H1 (cell line): ENCODE data around the gene CENPP. TPM values are rescaled to one million over a fixed set of nuclear protein-coding genes. Genes with fewer than 3 reads are reported as not detected.

Source experiments
- CTCF ChIA-PET: fragments of 300-600 bp; sonication (Branson Sonifier 250); formaldehyde crosslinking; loops from one replicate; lab custom pipeline; 2021; ENCODE audit not compliant: partially characterized antibody; lab: Charles Lee
- POLR2A ChIA-PET: fragments of 300-600 bp; sonication (Branson Sonifier 250); formaldehyde crosslinking; loops from one replicate; lab custom pipeline; 2021; ENCODE audit warnings: inconsistent platforms; ENCODE audit not compliant: partially characterized antibody; lab: Charles Lee
- DNase-seq, 2 experiments: peaks; one replicate each; pipeline versions ENCODE4 v3.0.0 to v3.0.0-alpha.2; 2010 to 2022; ENCODE audit warnings: low spot score in 2 of 2, low read depth in 1 of 2, mixed read lengths in 1 of 2
- FAIRE-seq: peaks from 2 replicates; lab custom pipeline; 2011; peaks lifted over from hg19 to GRCh38; lab: Jason Lieb, UNC
- H2AFZ ChIP-seq: 2 replicates; pipeline ENCODE4 v1.8.1; 2012; ENCODE audit warnings: low read length, inconsistent platforms
- H2AK5ac ChIP-seq: 2 replicates; pipeline ENCODE4 v1.6.1; 2013; ENCODE audit warnings: low read depth, low read length
- H2BK120ac ChIP-seq: replicated peaks from 2 replicates; pipeline ENCODE3; 2013; ENCODE audit warnings: low read depth, low read length, inconsistent platforms
- H2BK12ac ChIP-seq: 2 replicates; pipeline ENCODE4 v1.6.1; 2013; ENCODE audit warnings: low read depth, low read length
- H2BK15ac ChIP-seq: 2 replicates; pipeline ENCODE4 v1.6.1; 2013; ENCODE audit warnings: low read length
- H2BK20ac ChIP-seq: 2 replicates; pipeline ENCODE4 v1.6.1; 2013; ENCODE audit warnings: low read length
- H2BK5ac ChIP-seq: 2 replicates; pipeline ENCODE4 v1.6.1; 2013; ENCODE audit warnings: low read depth, low read length
- H3K14ac ChIP-seq: 2 replicates; pipeline ENCODE4 v1.6.1; 2013; ENCODE audit warnings: inconsistent platforms; ENCODE audit not compliant: insufficient read length
- H3K18ac ChIP-seq: 2 replicates; pipeline ENCODE4 v1.6.1; 2013; ENCODE audit warnings: low read length; ENCODE audit errors: extremely low read depth
- H3K23ac ChIP-seq: 2 replicates; pipeline ENCODE4 v1.6.1; 2013; ENCODE audit warnings: inconsistent platforms; ENCODE audit not compliant: insufficient read length
- H3K23me2 ChIP-seq: 2 replicates; pipeline ENCODE4 v1.6.1; 2013; ENCODE audit warnings: low read depth, low read length
- H3K27ac ChIP-seq: 2 replicates; pipeline ENCODE4 v1.6.1; 2011; ENCODE audit warnings: low read depth, low read length, inconsistent platforms
- H3K27me3 ChIP-seq, 4 experiments: replicated peaks in 1 of 4; 1 replicate in 1 of 4; 2 replicates in 3 of 4; pipeline versions ENCODE4 v1.6.1 to v1.8.1; 2011 to 2013; ENCODE audit warnings: low read length in 3 of 4, mild to moderate bottlenecking in 3 of 4, inconsistent platforms in 2 of 4, mixed read lengths in 2 of 4, moderate library complexity in 1 of 4; ENCODE audit not compliant: control insufficient read depth in 3 of 4, insufficient read depth in 3 of 4; ENCODE audit errors: extremely low read depth in 1 of 4
- H3K36me3 ChIP-seq, 4 experiments: 2 replicates each; pipeline versions ENCODE4 v1.6.1 to v1.8.1; 2011 to 2013; ENCODE audit warnings: mild to moderate bottlenecking in 4 of 4, low read length in 3 of 4, moderate library complexity in 2 of 4, control low read depth in 1 of 4, inconsistent platforms in 1 of 4; ENCODE audit not compliant: insufficient read depth in 4 of 4, control insufficient read depth in 2 of 4
- H3K4ac ChIP-seq: replicated peaks from 2 replicates; pipeline ENCODE3; 2013; ENCODE audit warnings: low read length, low read depth, mixed read lengths, inconsistent platforms; ENCODE audit not compliant: insufficient read length
- H3K4me1 ChIP-seq, 4 experiments: replicated peaks in 1 of 4; 1 replicate in 1 of 4; 2 replicates in 3 of 4; pipeline versions ENCODE4 v1.6.1 to v1.8.1; 2011 to 2013; ENCODE audit warnings: low read length in 3 of 4, inconsistent platforms in 2 of 4, mixed read lengths in 1 of 4; ENCODE audit not compliant: insufficient read depth in 4 of 4, control insufficient read depth in 3 of 4
- H3K4me2 ChIP-seq, 2 experiments: 2 replicates each; pipeline versions ENCODE4 v1.6.1 to v1.8.1; 2011 to 2013; ENCODE audit warnings: low read depth in 2 of 2, low read length in 2 of 2, control low read depth in 1 of 2, inconsistent platforms in 1 of 2, mild to moderate bottlenecking in 1 of 2; ENCODE audit not compliant: insufficient read depth in 1 of 2
- H3K4me3 ChIP-seq, 4 experiments: fragments of 200-600, 300-600 bp in 1 of 4; sonication (generic), shearing (Covaris generic), sonication (Bioruptor Twin) in 1 of 4; 2 replicates each; pipeline versions ENCODE4 v1.5.1 to v1.8.1; 2011 to 2016; ENCODE audit warnings: low read length in 4 of 4, low read depth in 3 of 4, control low read depth in 2 of 4, inconsistent platforms in 2 of 4, mild to moderate bottlenecking in 2 of 4, mixed read lengths in 1 of 4, moderate library complexity in 1 of 4; ENCODE audit not compliant: insufficient read depth in 2 of 4; ENCODE audit errors: extremely low read depth in 1 of 4
- H3K56ac ChIP-seq: replicated peaks from 2 replicates; pipeline ENCODE3; 2013; ENCODE audit warnings: low read depth, mild to moderate bottlenecking, mixed read lengths, low read length, inconsistent platforms; ENCODE audit not compliant: insufficient read length
- H3K79me1 ChIP-seq: 2 replicates; pipeline ENCODE4 v1.6.1; 2013; ENCODE audit warnings: low read depth, low read length, control low read depth
- H3K79me2 ChIP-seq, 2 experiments: 2 replicates each; pipeline versions ENCODE4 v1.6.1 to v1.8.1; 2012 to 2013; ENCODE audit warnings: low read length in 2 of 2, mild to moderate bottlenecking in 2 of 2, inconsistent platforms in 1 of 2; ENCODE audit not compliant: insufficient read depth in 2 of 2, control insufficient read depth in 1 of 2
- H3K9ac ChIP-seq, 4 experiments: replicated peaks in 1 of 4; 1 replicate in 1 of 4; 2 replicates in 3 of 4; pipeline versions ENCODE4 v1.6.1 to v1.8.1; 2011 to 2013; ENCODE audit warnings: low read depth in 3 of 4, low read length in 3 of 4, control low read depth in 2 of 4, mild to moderate bottlenecking in 2 of 4, moderate library complexity in 2 of 4, inconsistent platforms in 1 of 4; ENCODE audit errors: extremely low read depth in 1 of 4
- H3K9me3 ChIP-seq, 2 experiments: 2 replicates each; pipeline versions ENCODE4 v1.6.1 to v1.8.1; 2012 to 2013; ENCODE audit warnings: mild to moderate bottlenecking in 2 of 2, moderate library complexity in 2 of 2, control low read depth in 1 of 2, inconsistent platforms in 1 of 2, low read depth in 1 of 2, low read length in 1 of 2, mixed read lengths in 1 of 2; ENCODE audit not compliant: insufficient read depth in 2 of 2
- H4K20me1 ChIP-seq, 2 experiments: replicated peaks in 1 of 2; 2 replicates each; pipeline versions ENCODE3 to v1.8.1; 2011 to 2013; ENCODE audit warnings: inconsistent platforms in 2 of 2, low read length in 2 of 2, mild to moderate bottlenecking in 1 of 2; ENCODE audit not compliant: insufficient read depth in 2 of 2, control insufficient read depth in 1 of 2
- H4K5ac ChIP-seq: 2 replicates; pipeline ENCODE4 v1.6.1; 2013; ENCODE audit warnings: low read length, low read depth, mixed read lengths, inconsistent platforms; ENCODE audit not compliant: insufficient read length
- H4K8ac ChIP-seq: 2 replicates; pipeline ENCODE4 v1.8.0; 2013; ENCODE audit warnings: mild to moderate bottlenecking, moderate library complexity, low read length, inconsistent platforms; ENCODE audit not compliant: insufficient read depth; ENCODE audit errors: extremely low read depth
- H4K91ac ChIP-seq: replicated peaks from 2 replicates; pipeline ENCODE3; 2013; ENCODE audit warnings: low read length, mixed read lengths, inconsistent platforms; ENCODE audit not compliant: insufficient read length
- CTCF ChIP-seq, 3 experiments: IDR thresholded peaks; 1 replicate in 2 of 3; 2 replicates in 1 of 3; pipeline versions ENCODE4 v1.5.1 to v1.6.1; 2011; ENCODE audit warnings: low read length in 3 of 3, mild to moderate bottlenecking in 3 of 3, inconsistent platforms in 2 of 3, low read depth in 1 of 3, moderate library complexity in 1 of 3; ENCODE audit not compliant: insufficient read depth in 1 of 3; ENCODE audit errors: control extremely low read depth in 1 of 3
- EGR1 ChIP-seq: IDR thresholded peaks from 2 replicates; pipeline ENCODE4 v1.6.1; 2011; ENCODE audit warnings: low read depth, low read length, borderline replicate concordance
- POLR2AphosphoS5 ChIP-seq: IDR thresholded peaks from 2 replicates; pipeline ENCODE4 v1.6.1; 2011; ENCODE audit warnings: low read depth, low read length
- RXRA ChIP-seq: IDR thresholded peaks from 2 replicates; pipeline ENCODE4 v1.6.1; 2011; ENCODE audit warnings: low read depth, mild to moderate bottlenecking, low read length, moderate library complexity; ENCODE audit not compliant: insufficient read depth
- SIN3A ChIP-seq, 2 experiments: IDR thresholded peaks in 1 of 2; conservative IDR thresholded peaks in 1 of 2; 2 replicates each; pipeline ENCODE4 v1.6.1; 2011 to 2012; ENCODE audit warnings: low read length in 2 of 2, improper control_type of control experiment in 1 of 2, low read depth in 1 of 2, mild to moderate bottlenecking in 1 of 2
- SIX5 ChIP-seq: IDR thresholded peaks from 2 replicates; pipeline ENCODE4 v1.6.1; 2011; ENCODE audit warnings: mild to moderate bottlenecking, low read depth, low read length
- SRF ChIP-seq: IDR thresholded peaks from 2 replicates; pipeline ENCODE4 v1.6.1; 2011; ENCODE audit warnings: mild to moderate bottlenecking, low read depth, low read length, moderate library complexity
- SUZ12 ChIP-seq: fragments of 200-600 bp; sonication (generic); IDR thresholded peaks from 2 replicates; pipeline ENCODE4 v1.6.1; 2012; ENCODE audit warnings: mild to moderate bottlenecking, inconsistent platforms, low read length, moderate library complexity, mixed read lengths
- TAF7 ChIP-seq: optimal IDR thresholded peaks from 2 replicates; pipeline ENCODE3; 2011; ENCODE audit warnings: low read depth, mild to moderate bottlenecking, inconsistent platforms, low read length, moderate library complexity, borderline replicate concordance
- TEAD4 ChIP-seq: IDR thresholded peaks from 2 replicates; pipeline ENCODE4 v1.6.1; 2012; ENCODE audit warnings: low read depth, low read length, inconsistent platforms, mixed read lengths
- YY1 ChIP-seq: IDR thresholded peaks from 2 replicates; pipeline ENCODE4 v1.6.1; 2011; ENCODE audit warnings: low read depth, mild to moderate bottlenecking, low read length
- WGBS, 2 experiments: shearing (Covaris generic) in 1 of 2; methylation state at CpG; one replicate each; pipeline versions ENCODE4 v1.1.6 to v1.1.7; 2013 to 2015; ENCODE audit warnings: low lambda C conversion rate in 2 of 2, mixed read lengths in 2 of 2, inconsistent platforms in 1 of 2, low coverage in 1 of 2, missing lambda C conversion rate in 1 of 2; ENCODE audit not compliant: insufficient replicate concordance in 2 of 2, insufficient coverage in 1 of 2, insufficient read length in 1 of 2; ENCODE audit errors: extremely low coverage in 1 of 2, missing lambda C conversion rate in 1 of 2; 5-methylcytosine and 5-hydroxymethylcytosine counted together
- polyA plus RNA-seq, 7 experiments: library from polyadenylated mRNA; depleted of rRNA in 3 of 7; stranded (reverse) in 5 of 7; unstranded in 2 of 7; fragments of >200 nt in 5 of 7; fragments of 200-250 nt in 2 of 7; gene quantifications; 1 replicate in 5 of 7; 2 replicates in 1 of 7; 4 replicates in 1 of 7; pipeline versions ENCODE4 v1.2.1 to v1.2.3, GENCODE V29; 2011 to 2013; ENCODE audit warnings: missing spikeins in 2 of 7, mixed read lengths in 2 of 7
- total RNA-seq: library from RNA; stranded (reverse); fragmentation: NEBNext Ultra II Directional; extraction: Animal tissue kit (Norgen Biotek cat#: 25700); gene quantifications from 2 replicates; pipeline ENCODE4 v1.2.1, GENCODE V29; 2021

Gene CENPP
- total and polyA plus RNA-seq, 2 of the 8 experiments (the other 6 are each of a cell fraction or from before 2014, with no cell fraction given), result 2.7 to 10.8 TPM

- Histone ChIP-seq H2AK5ac (no peak overlapping the region), H3K4me2 (no peak overlapping the region), H2BK12ac (no peak overlapping the region), H2BK5ac (no peak overlapping the region), H4K5ac (no peak overlapping the region), H4K20me1 (no peaks in the 10 kb centered on the region), H3K23me2 (no peaks in the 10 kb centered on the region), H3K23ac (no peak overlapping the region), H2AFZ (no peak overlapping the region), H2BK20ac (no peak overlapping the region), H3K79me1 (no peaks in the 10 kb centered on the region), H2BK120ac (no peak overlapping the region), H3K79me2 (no peaks in the 10 kb centered on the region), H3K27ac (no peak overlapping the region), H3K56ac (no peak overlapping the region), H3K9me3 (peaks cover 0 to 7% of the 10 kb centered on the region in 2 experiments; a peak in 1 of 4 replicates), H3K14ac (no peak overlapping the region), H3K18ac (no peak overlapping the region), H3K4me1 (no peaks in the 10 kb centered on the region), H3K36me3 (peaks cover 0 to 3% (median 3%) of the 10 kb centered on the region in 4 experiments; a peak in 2 of 8 replicates), H3K27me3 (0 out of 7 replicates have a peak, but pooled peaks cover 0 to 2% (median 0%) of the 10 kb centered on the region in 4 experiments), H2BK15ac (no peak overlapping the region), H4K91ac (no peak overlapping the region), H3K4ac (no peak overlapping the region), H4K8ac (no peak overlapping the region), H3K4me3 (no peak overlapping the region), H3K9ac (no peak overlapping the region)
- ChIA-PET POLR2A (no interaction called here), CTCF (interaction anchor here (0.6 kb wide), 1 partner anchor 27 kb away, joined by 3 read pairs; no protein-coding TSS in a partner anchor)
- 92% methylated on average over 2 of the region's 2 CpGs; no CpG with 5 or more reads in 1 of the 2 experiments for WGBS, 2 experiments
- DNase-seq, result no peak
- FAIRE-seq, result no peak
- TF ChIP-seq SRF (no peak), TAF7 (no peak), YY1 (no peak), SIX5 (no peak), RXRA (no peak), SUZ12 (no peak), SIN3A (conservative IDR thresholded peaks at IDR 0.05 in 1 of 2, IDR thresholded peaks at IDR 0.05 in 1 of 2; ENCODE audit: low read depth in 1 of 2, low read length in 2 of 2) (no peak), POLR2AphosphoS5 (no peak), TEAD4 (no peak), CTCF (IDR thresholded peaks at IDR 0.05; ENCODE audit: control extremely low read depth in 1 of 3, insufficient read depth in 1 of 3, low read depth in 1 of 3, low read length in 3 of 3) (no peak), EGR1 (no peak)
Observed at GRCh38 chr9:92607088-92607487, 281.3 kb downstream of the CENPP start.
